Left ventricle myocardium inferior (tissue), 1 donor: ENCODE data around the gene COMT. TPM values are rescaled to one million over a fixed set of nuclear protein-coding genes. Genes with fewer than 3 reads are reported as not detected.

ENCODE experiments used
- DNase-seq: peaks from one replicate; pipeline ENCODE4 v3.0.0-alpha.2; 2020
- H3K27ac ChIP-seq: fragments of 200-600 bp; replicated peaks from 2 replicates; pipeline ENCODE4 v1.8.0; 2021
- H3K27me3 ChIP-seq: fragments of 200-600 bp; 2 replicates; pipeline ENCODE4 v1.8.0; 2021; ENCODE audit warnings: low read depth
- H3K36me3 ChIP-seq: fragments of 200-600 bp; 2 replicates; pipeline ENCODE4 v1.8.0; 2021
- H3K4me1 ChIP-seq: fragments of 200-600 bp; 2 replicates; pipeline ENCODE4 v1.8.0; 2021
- H3K4me3 ChIP-seq: fragments of 200-600 bp; 2 replicates; pipeline ENCODE4 v1.8.0; 2021; ENCODE audit warnings: mild to moderate bottlenecking, moderate library complexity
- H3K9me3 ChIP-seq: fragments of 200-600 bp; replicated peaks from 2 replicates; pipeline ENCODE4 v1.8.0; 2021
- intact Hi-C: fragments of 100-400 bp; cut with micrococcal nuclease; formaldehyde crosslinking; loops from one replicate; pipeline ENCODE4 v1.11.0; 2022
- total RNA-seq: library from RNA; stranded (reverse); fragmentation: NEBNext Ultra II Directional; extraction: Animal tissue kit (Norgen Biotek cat#: 25700); gene quantifications from one replicate; pipeline ENCODE4 v1.2.1, GENCODE V29; 2021
- TF ChIP-seq, protein P1 (sequence below): fragments of 200-600 bp; IDR thresholded peaks from 2 replicates; pipeline ENCODE4 v1.8.0; 2021; ENCODE audit warnings: antibody characterized with exemption, mild to moderate bottlenecking, borderline replicate concordance
- donor health status: DM: no; HTN: yes; CAD: no; lungs with severe emphysema.

COMT gene
- total RNA-seq, 1 donor from 2014 or later = 81.5 TPM

DNA sequence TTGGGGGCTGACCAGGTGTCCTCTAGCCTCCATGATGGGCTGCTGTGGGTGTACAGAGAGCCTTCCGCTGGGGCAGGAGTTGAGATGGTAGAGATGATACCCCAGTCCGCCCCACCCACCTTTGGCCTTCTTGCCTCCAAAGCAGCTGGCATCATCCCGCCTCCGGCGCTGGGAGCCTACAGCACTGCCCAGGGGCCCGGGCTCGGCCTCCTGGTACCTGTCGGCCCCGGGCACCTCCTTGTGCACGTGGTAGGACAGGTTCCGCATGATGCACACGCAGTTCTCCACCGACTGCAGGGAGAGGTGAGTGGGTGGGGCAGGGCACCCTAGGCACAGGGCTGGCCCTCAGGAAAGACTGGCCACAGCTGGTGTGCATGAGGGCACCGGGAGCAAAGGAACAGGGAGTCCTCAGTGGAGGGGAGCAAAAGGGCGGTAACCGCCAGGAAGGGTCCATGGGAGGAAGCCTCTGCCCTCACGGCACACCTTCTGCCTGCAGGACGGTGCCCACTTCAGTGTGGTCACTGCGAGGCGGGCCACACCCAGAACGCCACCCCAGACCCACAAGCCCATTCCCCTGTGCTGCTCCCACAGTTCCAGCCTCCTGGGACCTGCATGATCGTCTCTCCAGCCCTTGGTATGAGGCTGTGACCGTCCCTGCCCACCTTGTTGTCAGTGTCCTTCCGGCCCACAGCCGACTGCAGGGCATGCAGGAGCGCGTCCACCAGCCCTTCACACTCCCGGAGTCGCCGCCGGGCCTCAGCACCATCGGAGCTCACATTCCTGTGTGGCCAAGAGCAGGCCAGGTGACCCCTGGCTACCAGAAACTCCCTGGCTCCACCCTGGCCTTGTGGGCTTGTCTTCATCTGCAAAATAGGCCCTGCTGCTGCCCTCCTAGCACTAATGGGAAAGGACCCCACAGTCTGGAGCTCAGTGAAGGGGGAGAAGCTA is 36.0 kb downstream of the COMT start:
- H3K4me3 ChIP-seq = no peak overlapping the region
- peaks cover 69% of the 10 kb centered on the region for H3K36me3 ChIP-seq
- H3K9me3 ChIP-seq = no peaks in the 10 kb centered on the region
- intact Hi-C loops = no loop called here
- TF ChIP-seq, protein P1, sequence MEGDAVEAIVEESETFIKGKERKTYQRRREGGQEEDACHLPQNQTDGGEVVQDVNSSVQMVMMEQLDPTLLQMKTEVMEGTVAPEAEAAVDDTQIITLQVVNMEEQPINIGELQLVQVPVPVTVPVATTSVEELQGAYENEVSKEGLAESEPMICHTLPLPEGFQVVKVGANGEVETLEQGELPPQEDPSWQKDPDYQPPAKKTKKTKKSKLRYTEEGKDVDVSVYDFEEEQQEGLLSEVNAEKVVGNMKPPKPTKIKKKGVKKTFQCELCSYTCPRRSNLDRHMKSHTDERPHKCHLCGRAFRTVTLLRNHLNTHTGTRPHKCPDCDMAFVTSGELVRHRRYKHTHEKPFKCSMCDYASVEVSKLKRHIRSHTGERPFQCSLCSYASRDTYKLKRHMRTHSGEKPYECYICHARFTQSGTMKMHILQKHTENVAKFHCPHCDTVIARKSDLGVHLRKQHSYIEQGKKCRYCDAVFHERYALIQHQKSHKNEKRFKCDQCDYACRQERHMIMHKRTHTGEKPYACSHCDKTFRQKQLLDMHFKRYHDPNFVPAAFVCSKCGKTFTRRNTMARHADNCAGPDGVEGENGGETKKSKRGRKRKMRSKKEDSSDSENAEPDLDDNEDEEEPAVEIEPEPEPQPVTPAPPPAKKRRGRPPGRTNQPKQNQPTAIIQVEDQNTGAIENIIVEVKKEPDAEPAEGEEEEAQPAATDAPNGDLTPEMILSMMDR = no peak
- no peaks in the 10 kb centered on the region for H3K27me3 ChIP-seq
- no peak for DNase-seq
- peaks cover 16% of the 10 kb centered on the region for H3K4me1 ChIP-seq
- H3K27ac ChIP-seq = no peak overlapping the region

DNA sequence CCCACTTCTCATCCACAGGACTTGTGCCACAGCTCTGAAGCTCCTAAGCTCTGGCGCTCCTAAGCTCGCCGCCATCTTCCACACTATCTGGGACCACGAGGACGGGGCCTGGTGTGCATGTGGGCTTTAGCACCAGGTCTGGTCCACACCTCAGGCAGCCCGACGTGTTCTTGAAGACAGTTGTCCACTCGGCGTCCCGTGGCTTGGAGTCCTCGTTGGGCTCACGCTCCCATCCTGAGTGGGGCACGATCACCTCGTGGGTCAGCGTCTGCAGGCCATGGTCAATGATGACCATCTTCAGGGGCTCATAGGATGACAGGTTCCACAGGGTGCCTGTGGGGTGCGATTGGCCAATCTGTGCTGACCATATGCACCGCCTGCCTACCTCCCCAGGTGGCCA is 37.2 kb downstream of the COMT start:
- no peak for DNase-seq
- Histone ChIP-seq H3K9me3 (no peaks in the 10 kb centered on the region), H3K27ac (no peak overlapping the region), H3K27me3 (no peaks in the 10 kb centered on the region), H3K4me3 (no peak overlapping the region), H3K36me3 (peaks cover 57% of the 10 kb centered on the region), H3K4me1 (peaks cover 26% of the 10 kb centered on the region)
- intact Hi-C loops = no loop called here
- TF ChIP-seq, protein P1 = no peak

DNA sequence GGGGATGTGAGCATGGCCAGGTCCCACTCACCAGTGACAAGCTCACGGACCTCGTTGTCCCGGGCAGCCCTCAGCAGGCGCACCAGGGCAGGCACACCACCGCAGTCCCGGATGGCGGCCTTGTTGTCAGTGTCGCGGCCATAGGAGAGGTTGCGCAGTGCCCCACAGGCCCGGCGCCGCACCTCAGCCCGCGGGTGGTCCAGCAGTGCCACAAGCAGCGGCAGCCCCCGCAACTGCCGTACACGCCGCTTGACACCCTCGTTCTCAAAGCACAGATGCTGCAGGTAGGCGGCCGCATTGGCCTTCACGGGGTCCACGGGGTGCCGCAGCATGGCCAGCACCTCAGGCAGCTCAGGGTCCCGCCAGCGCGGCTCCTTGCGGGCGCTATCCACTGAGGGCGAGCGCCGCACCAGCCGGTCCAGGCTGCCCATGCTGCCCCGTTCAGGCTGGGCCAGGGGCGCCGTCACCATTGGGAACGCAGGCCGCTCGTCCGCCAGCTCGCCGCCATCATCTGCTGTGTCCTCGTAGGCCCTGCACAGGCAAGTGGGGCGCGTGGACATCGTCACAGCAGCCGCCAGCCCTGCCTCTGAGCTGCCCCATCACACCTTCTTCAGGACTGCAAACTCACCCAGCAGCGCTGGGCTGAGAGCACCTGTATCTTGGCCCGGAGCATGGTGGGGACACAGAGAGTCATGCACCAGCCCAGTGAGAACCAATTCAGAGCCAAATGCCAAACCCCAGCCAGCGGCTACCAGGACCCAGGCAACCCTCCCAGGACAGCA is 38.3 kb downstream of the COMT start:
- no peak overlapping the region for H3K27ac ChIP-seq

DNA sequence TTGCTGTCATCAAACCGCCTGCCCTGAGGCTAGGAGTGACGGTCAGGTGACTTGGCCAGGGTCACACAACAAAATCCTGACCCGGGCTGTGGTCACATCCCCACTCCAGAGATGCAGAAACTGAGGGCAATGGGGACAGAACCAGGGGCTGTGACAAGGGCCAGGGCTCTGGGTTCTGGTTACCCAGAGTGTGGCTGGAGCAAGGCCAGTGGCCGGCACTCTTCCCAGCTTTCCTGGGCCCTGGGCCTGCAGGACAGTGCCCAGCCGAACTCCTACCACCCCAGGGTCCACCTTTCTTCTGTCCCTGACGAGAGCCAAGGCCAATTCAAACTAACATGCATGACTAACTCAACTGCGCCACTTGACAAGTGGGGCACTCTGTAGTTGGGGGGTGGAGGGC is 39.2 kb downstream of the COMT start:
- H3K9me3 ChIP-seq = no peaks in the 10 kb centered on the region
- H3K4me3 ChIP-seq = no peak overlapping the region
- DNase-seq = no peak
- TF ChIP-seq, protein P1 = no peak
- intact Hi-C loops = no loop called here
- peaks cover 33% of the 10 kb centered on the region for H3K4me1 ChIP-seq
- peaks cover 57% of the 10 kb centered on the region for H3K36me3 ChIP-seq
- no peak overlapping the region for H3K27ac ChIP-seq
- no peaks in the 10 kb centered on the region for H3K27me3 ChIP-seq

More for the DNA sequence above, 38.3 kb downstream of the COMT start:
- TF ChIP-seq, protein P1 = no peak
- Histone ChIP-seq H3K36me3 (peaks cover 57% of the 10 kb centered on the region), H3K4me1 (peaks cover 30% of the 10 kb centered on the region), H3K9me3 (no peaks in the 10 kb centered on the region), H3K4me3 (no peak overlapping the region), H3K27me3 (no peaks in the 10 kb centered on the region)
- intact Hi-C loops = no loop called here
- DNase-seq = no peak

DNA sequence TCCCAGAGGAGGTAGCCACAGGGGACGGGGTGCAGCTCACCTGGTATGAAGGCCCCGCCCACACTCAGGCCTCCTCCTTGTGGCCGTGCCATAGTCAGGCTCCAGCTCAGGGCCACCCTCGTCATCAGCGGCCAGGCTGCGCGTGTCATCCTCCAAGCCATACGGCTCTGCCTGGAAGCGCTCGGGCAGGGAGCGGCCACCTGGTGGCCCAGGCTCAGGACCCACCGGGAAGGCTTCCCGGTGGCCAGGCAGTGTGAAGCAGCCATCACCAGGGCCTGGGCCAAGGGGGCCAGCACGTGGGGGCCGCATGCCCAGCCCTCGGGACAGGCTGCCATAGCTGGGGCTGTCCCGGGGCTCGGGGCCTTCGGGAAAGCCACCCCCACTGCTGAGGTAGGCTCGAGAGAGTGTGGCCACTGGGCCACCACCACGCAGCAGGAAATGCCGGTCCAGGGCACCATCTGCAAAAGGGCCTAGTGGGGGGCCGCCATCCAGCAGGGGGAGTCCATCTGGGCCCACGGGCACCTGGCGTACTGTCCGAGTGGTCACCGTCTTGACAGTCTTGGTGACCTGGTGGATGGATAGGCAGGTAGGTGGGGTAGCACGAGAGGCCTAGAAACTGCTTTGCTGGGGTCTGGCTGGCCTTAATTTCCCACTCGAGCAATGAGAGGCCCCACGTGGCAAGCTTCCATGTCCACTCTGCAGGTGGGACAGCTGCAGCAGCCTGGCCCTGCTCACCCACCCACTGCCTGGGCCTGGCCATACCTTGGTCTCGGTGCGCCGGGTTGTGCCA is 39.8 kb downstream of the COMT start:
- intact Hi-C loops = no loop called here
- no peak for DNase-seq
- peaks cover 54% of the 10 kb centered on the region for H3K36me3 ChIP-seq
- no peak overlapping the region for H3K4me3 ChIP-seq
- no peak overlapping the region for H3K27ac ChIP-seq
- TF ChIP-seq, protein P1 = no peak
- peaks cover 39% of the 10 kb centered on the region for H3K4me1 ChIP-seq
- no peaks in the 10 kb centered on the region for H3K9me3 ChIP-seq
- H3K27me3 ChIP-seq = no peaks in the 10 kb centered on the region
